Activated CD8-positive, alpha-beta T cell treated with anti-CD3 and anti-CD28 coated beads for 36 hours (primary cell): Measurements from ENCODE around the gene RGS19. TPM values are rescaled to one million over a fixed set of nuclear protein-coding genes. Genes with fewer than 3 reads are reported as not detected.
A peak's percentile ranks its signal among the peaks of the same experiment; 100 is the strongest.

Source experiments
- ATAC-seq: fragments of 200-7000 bp; cut with Tn5 transposase; one replicate; pipeline ENCODE4 v1.10.0; 2021; ENCODE audit warnings: mild to moderate bottlenecking, moderate library complexity
- CTCF ChIA-PET: fragments of 350-600 bp; sonication (Branson Sonifier 250); formaldehyde crosslinking; loops from one replicate; lab custom pipeline; 2021; ENCODE audit warnings: antibody characterized with exemption; lab: Charles Lee
- POLR2A ChIA-PET: fragments of 350-600 bp; sonication (Branson Sonifier 250); formaldehyde crosslinking; loops from one replicate; lab custom pipeline; 2021; ENCODE audit warnings: antibody characterized with exemption; lab: Charles Lee
- DNase-seq: peaks from one replicate; pipeline ENCODE4 v3.0.0-alpha.2; 2020
- H3K27ac Mint-ChIP-seq: one replicate; pipeline ENCODE4 v1.8.0; 2021; ENCODE audit warnings: mild to moderate bottlenecking, mixed read lengths
- H3K27me3 Mint-ChIP-seq: one replicate; pipeline ENCODE4 v1.8.0; 2021; ENCODE audit warnings: mixed read lengths
- H3K36me3 Mint-ChIP-seq: one replicate; pipeline ENCODE4 v1.8.0; 2021; ENCODE audit warnings: low read depth, mixed read lengths
- H3K4me1 Mint-ChIP-seq: one replicate; pipeline ENCODE4 v1.8.0; 2021; ENCODE audit warnings: low read depth, mixed read lengths
- H3K4me3 Mint-ChIP-seq: one replicate; pipeline ENCODE4 v1.8.0; 2021; ENCODE audit warnings: mild to moderate bottlenecking, moderate library complexity, mixed read lengths
- H3K9me3 Mint-ChIP-seq: one replicate; pipeline ENCODE4 v1.8.0; 2021; ENCODE audit warnings: mixed read lengths
- intact Hi-C: fragments of 100-400 bp; cut with micrococcal nuclease; formaldehyde crosslinking; loops from one replicate; pipeline ENCODE4 v1.10.0; 2022
- total RNA-seq, 2 experiments: library from RNA; stranded (reverse); gene quantifications; one replicate each; pipeline ENCODE4 v1.2.3, GENCODE V29; 2021
- TF ChIP-seq, protein P1 (sequence below): fragments of 200-600 bp; IDR thresholded peaks from one replicate; pipeline ENCODE4 v1.8.0; 2022; ENCODE audit warnings: antibody characterized with exemption, mild to moderate bottlenecking

Gene RGS19
- total RNA-seq, 2 experiments from 2014 or later, result 42.5 to 44.1 TPM

DNA sequence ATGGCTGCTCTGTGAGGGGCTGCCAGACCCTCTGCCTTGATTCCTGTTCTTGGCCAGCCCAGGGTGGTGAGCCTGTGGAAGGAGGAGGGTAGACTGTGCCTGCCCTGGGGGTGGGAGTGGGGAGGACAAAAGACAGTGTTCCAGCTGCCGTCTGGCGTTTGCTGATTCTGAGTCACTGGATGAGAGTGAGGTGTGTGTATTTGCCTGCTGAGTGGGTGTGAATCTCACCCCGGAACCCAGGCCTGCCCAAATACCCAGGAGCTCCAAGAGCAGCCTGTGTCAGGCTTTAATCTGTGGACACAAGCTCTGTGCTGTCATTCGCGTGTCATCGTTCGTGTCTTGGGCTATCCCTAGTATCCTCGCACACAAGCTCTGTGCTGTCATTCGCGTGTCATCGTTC is 7.5 kb upstream of the RGS19 start:
- Mint-ChIP-seq H3K36me3 (no peaks in the 10 kb centered on the region), H3K27me3 (peaks cover 6% of the 10 kb centered on the region), H3K4me3 (no peak overlapping the region), H3K9me3 (no peaks in the 10 kb centered on the region), H3K4me1 (peaks cover 18% of the 10 kb centered on the region), H3K27ac (no peak overlapping the region)
- DNase-seq (no peak), ATAC-seq (no peak)
- intact Hi-C loops, result no loop called here
- POLR2A ChIA-PET, result interaction anchor here (1.2 kb wide), 1 partner anchor 12 kb away, joined by 4 read pairs; no protein-coding TSS in a partner anchor
- CTCF ChIA-PET, result interaction anchor here (2.0 kb wide), 1 partner anchor 17 kb away, joined by 5 read pairs; no protein-coding TSS in a partner anchor
- TF ChIP-seq, protein P1, sequence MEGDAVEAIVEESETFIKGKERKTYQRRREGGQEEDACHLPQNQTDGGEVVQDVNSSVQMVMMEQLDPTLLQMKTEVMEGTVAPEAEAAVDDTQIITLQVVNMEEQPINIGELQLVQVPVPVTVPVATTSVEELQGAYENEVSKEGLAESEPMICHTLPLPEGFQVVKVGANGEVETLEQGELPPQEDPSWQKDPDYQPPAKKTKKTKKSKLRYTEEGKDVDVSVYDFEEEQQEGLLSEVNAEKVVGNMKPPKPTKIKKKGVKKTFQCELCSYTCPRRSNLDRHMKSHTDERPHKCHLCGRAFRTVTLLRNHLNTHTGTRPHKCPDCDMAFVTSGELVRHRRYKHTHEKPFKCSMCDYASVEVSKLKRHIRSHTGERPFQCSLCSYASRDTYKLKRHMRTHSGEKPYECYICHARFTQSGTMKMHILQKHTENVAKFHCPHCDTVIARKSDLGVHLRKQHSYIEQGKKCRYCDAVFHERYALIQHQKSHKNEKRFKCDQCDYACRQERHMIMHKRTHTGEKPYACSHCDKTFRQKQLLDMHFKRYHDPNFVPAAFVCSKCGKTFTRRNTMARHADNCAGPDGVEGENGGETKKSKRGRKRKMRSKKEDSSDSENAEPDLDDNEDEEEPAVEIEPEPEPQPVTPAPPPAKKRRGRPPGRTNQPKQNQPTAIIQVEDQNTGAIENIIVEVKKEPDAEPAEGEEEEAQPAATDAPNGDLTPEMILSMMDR, result no peak

DNA sequence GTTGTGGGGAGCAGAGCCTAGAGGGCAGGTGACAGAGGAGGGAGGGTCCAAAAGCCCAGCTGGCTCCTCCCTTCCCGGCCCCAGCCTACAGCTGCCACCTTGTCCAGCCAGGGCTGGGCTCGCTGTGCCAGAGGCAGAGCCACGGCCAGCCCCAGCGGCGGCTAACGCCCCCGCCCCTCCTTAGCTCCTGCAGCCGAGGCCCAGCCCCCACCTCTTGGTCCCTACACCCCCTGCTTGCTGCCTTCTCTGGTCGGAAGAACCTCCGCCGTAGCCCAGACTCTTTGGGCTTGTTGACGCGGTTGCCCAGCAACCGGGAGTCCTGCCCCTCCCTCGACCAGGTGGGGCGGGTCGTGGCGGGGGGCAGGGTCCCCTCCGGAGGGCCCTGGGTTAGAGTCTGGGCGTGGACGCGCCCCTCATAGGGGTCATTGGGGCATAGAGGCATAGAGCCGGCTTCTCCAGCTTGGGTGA is 5.4 kb upstream of the RGS19 start:
- ATAC-seq, result no peak
- POLR2A ChIA-PET, result interaction anchor here (0.8 to 1.2 kb wide), 3 partner anchors 9 to 31 kb away, joined by 3 read pairs; no protein-coding TSS in a partner anchor

DNA sequence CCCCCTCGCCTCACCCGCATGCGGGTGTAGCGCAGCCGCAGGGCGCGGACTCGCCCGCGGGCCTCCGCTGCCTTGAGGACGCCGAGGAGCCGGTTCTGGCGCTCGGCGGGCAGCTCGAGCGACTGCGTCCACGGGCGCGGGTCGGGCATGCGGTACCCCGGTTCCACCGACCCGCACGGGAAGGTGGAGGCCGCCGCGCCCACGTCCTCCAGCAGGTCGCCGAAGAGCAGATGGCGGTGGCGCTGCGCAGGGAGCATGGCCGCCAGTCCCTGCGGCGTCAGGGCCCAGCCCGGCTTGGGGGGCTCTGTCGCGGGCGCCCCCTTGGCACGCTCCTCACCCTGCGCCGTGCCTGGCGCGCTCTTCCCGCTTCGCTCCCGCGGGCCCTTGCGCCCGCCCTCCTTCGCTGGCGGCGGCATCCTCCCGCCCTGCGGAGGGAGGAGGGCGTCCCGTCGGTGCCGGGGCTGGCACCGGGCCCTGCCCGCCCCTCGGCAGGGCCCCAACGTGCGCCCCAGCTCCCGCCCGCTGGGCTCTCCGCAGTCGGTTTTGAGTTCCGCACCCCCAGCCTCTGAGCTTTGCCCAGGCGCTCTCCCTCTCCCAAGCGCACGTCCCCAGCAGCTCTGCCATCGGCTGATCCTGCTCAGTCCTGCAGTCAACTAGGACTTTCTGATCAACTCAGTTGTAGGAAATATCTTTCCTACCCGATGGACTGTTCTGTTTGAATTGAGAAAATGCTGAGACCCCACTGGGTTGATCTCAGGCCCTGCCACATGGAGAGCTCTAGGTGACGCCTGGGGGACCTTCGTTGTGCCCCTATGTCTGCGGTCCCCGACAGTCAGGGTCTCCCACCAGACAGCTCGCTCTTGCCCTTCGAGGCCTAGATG is 4.7 kb upstream of the RGS19 start, which contains the start of gene LKAAEAR1:
LKAAEAR1 (minus strand) TSS at position 595 of the 881 bp plus-strand sequence; CDS start at position 416, 179 bp downstream.
- POLR2A ChIA-PET, result interaction anchor here (0.7 to 1.2 kb wide), 5 partner anchors 8 to 35 kb away, joined by 3 read pairs; no protein-coding TSS in a partner anchor
- CTCF ChIA-PET, result interaction anchor here (0.6 to 6.0 kb wide), 22 partner anchors 12 to 202 kb away, joined by 3 to 61 read pairs (median 4); partner anchors contain the start of genes NPBWR2, SAMD10 and TCEA2
- DNase-seq (no peak), ATAC-seq (no peak)
- Mint-ChIP-seq H3K4me3 (peak within 1 kb of the TSS; percentile 72), H3K4me1 (peaks cover 24% of the 10 kb centered on the region), H3K27me3 (peaks cover 6% of the 10 kb centered on the region), H3K27ac (no peak within 1 kb of the TSS), H3K9me3 (no peaks in the 10 kb centered on the region), H3K36me3 (peaks cover 1% of the 10 kb centered on the region)
- intact Hi-C loops, result loop anchor here (5.0 kb wide), 1 partner anchor 38 kb away; no protein-coding TSS in a partner anchor
- TF ChIP-seq, protein P1, result peak; percentile 31

More for the DNA sequence above, 5.4 kb upstream of the RGS19 start:
- Mint-ChIP-seq H3K4me1 (peaks cover 24% of the 10 kb centered on the region), H3K27ac (no peak overlapping the region), H3K9me3 (no peaks in the 10 kb centered on the region), H3K4me3 (peak overlapping the region; percentile 72), H3K36me3 (no peaks in the 10 kb centered on the region), H3K27me3 (peaks cover 6% of the 10 kb centered on the region)
- CTCF ChIA-PET, result interaction anchor here (0.8 to 6.0 kb wide), 12 partner anchors 12 to 201 kb away, joined by 3 to 61 read pairs (median 5); partner anchors contain the start of gene NPBWR2
- DNase-seq, result no peak
- TF ChIP-seq, protein P1, result no peak
- intact Hi-C loops, result loop anchor here (5.0 kb wide), 1 partner anchor 38 kb away; no protein-coding TSS in a partner anchor

DNA sequence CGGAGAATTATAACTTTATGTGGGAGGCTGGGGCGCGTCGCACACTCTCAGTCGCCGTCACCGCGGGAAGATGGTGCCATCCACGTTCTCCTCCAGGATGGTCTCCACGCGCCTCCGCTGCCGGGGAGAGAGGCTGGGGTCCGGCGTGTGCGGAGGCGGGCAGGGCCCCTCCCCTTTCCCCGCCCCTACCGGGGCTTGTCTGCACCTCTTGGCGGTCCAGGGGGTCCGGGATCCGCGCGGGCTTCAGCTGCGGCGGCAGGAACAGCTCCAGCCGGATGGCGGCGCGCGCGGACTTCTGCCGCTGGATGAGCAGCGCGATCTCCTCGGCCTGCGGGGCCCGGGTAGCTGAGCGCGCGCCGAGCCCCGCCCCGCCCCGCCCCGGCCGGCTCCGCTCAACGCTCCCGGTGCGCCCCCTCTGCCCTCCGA is 4.1 kb upstream of the RGS19 start:
- peaks cover 3% of the 10 kb centered on the region for H3K36me3 Mint-ChIP-seq
- POLR2A ChIA-PET, result interaction anchor here (0.7 to 0.9 kb wide), 2 partner anchors 21 to 36 kb away, joined by 3 read pairs; no protein-coding TSS in a partner anchor
- TF ChIP-seq, protein P1, result peak; percentile 86

More for the DNA sequence above, 4.1 kb upstream of the RGS19 start:
- intact Hi-C loops, result loop anchor here (5.0 kb wide), 1 partner anchor 39 kb away; no protein-coding TSS in a partner anchor
- DNase-seq (peak; percentile 84), ATAC-seq (peak; percentile 59)
- CTCF ChIA-PET, result interaction anchor here (0.6 to 6.0 kb wide), 23 partner anchors 9 to 203 kb away, joined by 3 to 61 read pairs (median 4); partner anchors contain the start of genes NPBWR2, SAMD10 and TCEA2
- peaks cover 24% of the 10 kb centered on the region for H3K4me1 Mint-ChIP-seq
- no peak overlapping the region for H3K27ac Mint-ChIP-seq
- H3K27me3 Mint-ChIP-seq, result peaks cover 6% of the 10 kb centered on the region
- peak overlapping the region; percentile 63 for H3K4me3 Mint-ChIP-seq
- no peaks in the 10 kb centered on the region for H3K9me3 Mint-ChIP-seq
